ENCODE results near the gene SPON1. TPM values are rescaled to one million over a fixed set of nuclear protein-coding genes. Genes with fewer than 3 reads are reported as not detected.

The SPON1 gene
- total RNA-seq, 1 experiment from 2014 or later: 0.20 TPM

GRCh38 chr11:13974631-13975030 is 12.1 kb downstream of the SPON1 start:
- H4K5ac ChIP-seq (ENCODE audit: insufficient read length, low read depth, low read length): no peak overlapping the region
- H3K27ac ChIP-seq (ENCODE audit: insufficient read length, low read depth, low read length): no peak overlapping the region
- no peak overlapping the region for H2BK120ac ChIP-seq (ENCODE audit: low read depth, low read length, poor library complexity, severe bottlenecking)
- no peak overlapping the region for H3K9ac ChIP-seq (ENCODE audit: extremely low read depth, insufficient read length, low read length)
- H3K27me3 Mint-ChIP-seq (ENCODE audit: low read depth): peaks cover 14% of the 10 kb centered on the region
- H3K4me1 ChIP-seq (ENCODE audit: insufficient read depth, low read length): no peaks in the 10 kb centered on the region
- no peak overlapping the region for H3K14ac ChIP-seq (ENCODE audit: insufficient read depth, low read length)
- WGBS (ENCODE audit: extremely low coverage, insufficient read length, low lambda C conversion rate): no CpG with 5 or more reads among the region's 1 CpG
- no peak overlapping the region for H3K18ac ChIP-seq (ENCODE audit: insufficient read length, low read depth, low read length)
- H4K8ac ChIP-seq (replicated peaks; ENCODE audit: insufficient read length, low read depth, low read length): no peak overlapping the region
- H3K36me3 Mint-ChIP-seq (ENCODE audit: insufficient read depth in 1 of 3, low read depth in 3 of 3): no peaks in the 10 kb centered on the region
- H3K4me3 Mint-ChIP-seq: no peak overlapping the region
- H3K56ac ChIP-seq (ENCODE audit: insufficient read length, low read depth, low read length): no peak overlapping the region
- no peaks in the 10 kb centered on the region for H3K79me2 ChIP-seq (ENCODE audit: insufficient read depth, low read length)
- H3K9me3 Mint-ChIP-seq: no peaks in the 10 kb centered on the region; a peak in 1 of 5 replicates
- no peak overlapping the region for H2BK20ac ChIP-seq (ENCODE audit: low read depth, low read length, poor library complexity, severe bottlenecking)
- no peaks in the 10 kb centered on the region for H3K23me2 ChIP-seq (ENCODE audit: insufficient read length, low read depth, low read length, poor library complexity, severe bottlenecking)
- no peak overlapping the region for H2AFZ ChIP-seq (ENCODE audit: low read length)
- H4K20me1 ChIP-seq (ENCODE audit: control insufficient read depth, insufficient read depth, insufficient read length): no peaks in the 10 kb centered on the region
- H3K4me1 Mint-ChIP-seq: peaks cover 5 to 15% of the 10 kb centered on the region in 2 experiments; a peak in 3 of 4 replicates
- H3K79me1 ChIP-seq (ENCODE audit: insufficient read depth, low read depth, low read length, poor library complexity, severe bottlenecking): no peaks in the 10 kb centered on the region
- H4K91ac ChIP-seq (ENCODE audit: insufficient read length, low read depth, low read length): no peak overlapping the region
- TF ChIP-seq, protein P1, sequence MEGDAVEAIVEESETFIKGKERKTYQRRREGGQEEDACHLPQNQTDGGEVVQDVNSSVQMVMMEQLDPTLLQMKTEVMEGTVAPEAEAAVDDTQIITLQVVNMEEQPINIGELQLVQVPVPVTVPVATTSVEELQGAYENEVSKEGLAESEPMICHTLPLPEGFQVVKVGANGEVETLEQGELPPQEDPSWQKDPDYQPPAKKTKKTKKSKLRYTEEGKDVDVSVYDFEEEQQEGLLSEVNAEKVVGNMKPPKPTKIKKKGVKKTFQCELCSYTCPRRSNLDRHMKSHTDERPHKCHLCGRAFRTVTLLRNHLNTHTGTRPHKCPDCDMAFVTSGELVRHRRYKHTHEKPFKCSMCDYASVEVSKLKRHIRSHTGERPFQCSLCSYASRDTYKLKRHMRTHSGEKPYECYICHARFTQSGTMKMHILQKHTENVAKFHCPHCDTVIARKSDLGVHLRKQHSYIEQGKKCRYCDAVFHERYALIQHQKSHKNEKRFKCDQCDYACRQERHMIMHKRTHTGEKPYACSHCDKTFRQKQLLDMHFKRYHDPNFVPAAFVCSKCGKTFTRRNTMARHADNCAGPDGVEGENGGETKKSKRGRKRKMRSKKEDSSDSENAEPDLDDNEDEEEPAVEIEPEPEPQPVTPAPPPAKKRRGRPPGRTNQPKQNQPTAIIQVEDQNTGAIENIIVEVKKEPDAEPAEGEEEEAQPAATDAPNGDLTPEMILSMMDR (conservative IDR thresholded peaks at IDR 0.05): no peak
- no peak overlapping the region for H2BK12ac ChIP-seq (ENCODE audit: insufficient read length, low read depth, low read length)
- no peaks in the 10 kb centered on the region for H3K27me3 ChIP-seq (ENCODE audit: insufficient read depth, low read length)
- H3K4me2 ChIP-seq (ENCODE audit: insufficient read depth, insufficient read length, low read length): no peak overlapping the region
- H2BK15ac ChIP-seq (ENCODE audit: low read depth, low read length): no peak overlapping the region
- no peak for DNase-seq
- H3T11ph ChIP-seq (ENCODE audit: low read length): no peak overlapping the region
- H3K27ac Mint-ChIP-seq: no peak overlapping the region; a peak in 1 of 7 replicates
- H3K9me3 ChIP-seq (ENCODE audit: control insufficient read depth, low read depth, low read length): no peaks in the 10 kb centered on the region
- H3K23ac ChIP-seq (ENCODE audit: insufficient read length, low read depth, low read length): no peak overlapping the region
- H2BK5ac ChIP-seq (ENCODE audit: insufficient read length, low read length): no peak overlapping the region
- H3K4ac ChIP-seq (ENCODE audit: low read depth, low read length): no peak overlapping the region
- no peak overlapping the region for H2AK5ac ChIP-seq (ENCODE audit: insufficient read length, low read length)

Measured in H9 (cell line).